ENCODE data around the gene STARD8. TPM values are rescaled to one million over a fixed set of nuclear protein-coding genes. Genes with fewer than 3 reads are reported as not detected.
A peak's percentile ranks its signal among the peaks of the same experiment; 100 is the strongest.
"Not testable (repeated sequence)": the region's sequence is repeated elsewhere in the genome, so short reads cannot be mapped to it uniquely, and the experiment has no call there.

The STARD8 gene
- total and polyA plus RNA-seq, 5 donors = 6.0 to 12.2 (median 10.2) TPM

- ATAC-seq (no peak), DNase-seq (no peak)
- Histone ChIP-seq H3K27ac (ENCODE audit: low read length) (no peak overlapping the region), H3K27me3 (ENCODE audit: control insufficient read depth, insufficient read depth) (no peaks in the 10 kb centered on the region), H3K9me3 (ENCODE audit: control insufficient read depth, low read length) (no peaks in the 10 kb centered on the region), H3K4me3 (ENCODE audit: low read length) (no peak overlapping the region), H3K4me1 (ENCODE audit: control insufficient read depth, insufficient read depth, low read length) (no peaks in the 10 kb centered on the region)
- intact Hi-C loops (cut with DNase I) = no loop called here
- WGBS = 73% methylated on average over 2 of the region's 2 CpGs
Measured at GRCh38 chrX:68633981-68634380, 13.5 kb upstream of the STARD8 start.

- Histone ChIP-seq H3K9me3 (ENCODE audit: control insufficient read depth, low read length) (no peaks in the 10 kb centered on the region), H3K27ac (ENCODE audit: low read length) (no peak overlapping the region), H3K4me3 (ENCODE audit: low read length) (no peak overlapping the region), H3K4me1 (ENCODE audit: control insufficient read depth, insufficient read depth, low read length) (no peaks in the 10 kb centered on the region), H3K27me3 (ENCODE audit: control insufficient read depth, insufficient read depth) (no peaks in the 10 kb centered on the region)
- intact Hi-C loops (cut with DNase I) = no loop called here
- 95% methylated on average over 2 of the region's 2 CpGs for WGBS
- no peak for DNase-seq
- no peak for ATAC-seq
Measured at GRCh38 chrX:68634649-68635227, 12.7 kb upstream of the STARD8 start.

- Histone ChIP-seq H3K4me1 (ENCODE audit: control insufficient read depth, insufficient read depth, low read length) (no peaks in the 10 kb centered on the region), H3K9me3 (ENCODE audit: control insufficient read depth, low read length) (no peaks in the 10 kb centered on the region), H3K27me3 (ENCODE audit: control insufficient read depth, insufficient read depth) (no peaks in the 10 kb centered on the region), H3K27ac (ENCODE audit: low read length) (no peak overlapping the region), H3K4me3 (ENCODE audit: low read length) (no peak overlapping the region)
- intact Hi-C loops (cut with DNase I) = no loop called here
- WGBS = 100% methylated on average over 2 of the region's 2 CpGs
- ATAC-seq = no peak
- DNase-seq = no peak
Measured at GRCh38 chrX:68640661-68641060, 6.8 kb upstream of the STARD8 start.

DNA sequence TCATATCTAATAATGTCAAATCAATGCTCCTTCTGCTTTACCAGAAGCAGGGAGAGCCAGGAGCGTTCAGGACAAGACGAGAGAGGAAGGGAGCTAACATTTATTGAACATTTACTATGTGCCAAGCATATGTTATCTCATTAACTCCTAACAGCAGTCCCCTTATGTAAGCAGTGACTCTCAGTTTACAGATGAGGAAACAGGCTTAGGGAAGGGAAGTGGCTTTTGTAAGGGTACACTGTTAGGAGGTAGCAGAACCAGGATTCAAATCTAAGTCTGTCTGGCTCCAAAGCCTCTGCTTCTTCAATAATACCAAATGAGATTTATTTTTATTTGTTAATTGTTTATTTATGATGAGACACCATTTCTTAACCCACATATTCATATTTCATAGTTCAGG is 2.6 kb upstream of the STARD8 start:
- Histone ChIP-seq H3K27ac (ENCODE audit: low read length) (no peak overlapping the region), H3K9me3 (ENCODE audit: control insufficient read depth, low read length) (no peaks in the 10 kb centered on the region), H3K4me3 (ENCODE audit: low read length) (no peak overlapping the region), H3K27me3 (ENCODE audit: control insufficient read depth, insufficient read depth) (no peaks in the 10 kb centered on the region), H3K4me1 (ENCODE audit: control insufficient read depth, insufficient read depth, low read length) (peaks cover 1% of the 10 kb centered on the region)
- DNase-seq (no peak), ATAC-seq (no peak)
- 91% methylated on average over 2 of the region's 2 CpGs for WGBS
- intact Hi-C loops (cut with DNase I) = no loop called here

- peak in 2 of 3 donors; percentile 64 to 69 for DNase-seq
- 72% methylated on average over 1 of the region's 1 CpG for WGBS
- ATAC-seq = no peak
Measured at GRCh38 chrX:68646421-68646820, 1.0 kb upstream of the STARD8 start.

GRCh38 chrX:68648960-68649359 is 1.5 kb downstream of the STARD8 start:
- intact Hi-C loops (cut with DNase I) = no loop called here
- no peak for ATAC-seq
- H3K9me3 ChIP-seq (ENCODE audit: control insufficient read depth, low read length) = no peaks in the 10 kb centered on the region
- 31% methylated on average over 5 of the region's 5 CpGs for WGBS
- H3K4me1 ChIP-seq (ENCODE audit: control insufficient read depth, insufficient read depth, low read length) = peaks cover 4% of the 10 kb centered on the region
- H3K27me3 ChIP-seq (ENCODE audit: control insufficient read depth, insufficient read depth) = no peaks in the 10 kb centered on the region
- no peak for DNase-seq
- no peak overlapping the region for H3K4me3 ChIP-seq (ENCODE audit: low read length)
- no peak overlapping the region for H3K27ac ChIP-seq (ENCODE audit: low read length)

More at GRCh38 chrX:68646421-68646820, 1.0 kb upstream of the STARD8 start:
- H3K9me3 ChIP-seq (ENCODE audit: control insufficient read depth, low read length) = no peaks in the 10 kb centered on the region
- no peak overlapping the region for H3K27ac ChIP-seq (ENCODE audit: low read length)
- no peak overlapping the region for H3K4me3 ChIP-seq (ENCODE audit: low read length)
- intact Hi-C loops (cut with DNase I) = no loop called here
- H3K27me3 ChIP-seq (ENCODE audit: control insufficient read depth, insufficient read depth) = no peaks in the 10 kb centered on the region
- peaks cover 1% of the 10 kb centered on the region for H3K4me1 ChIP-seq (ENCODE audit: control insufficient read depth, insufficient read depth, low read length)

DNA sequence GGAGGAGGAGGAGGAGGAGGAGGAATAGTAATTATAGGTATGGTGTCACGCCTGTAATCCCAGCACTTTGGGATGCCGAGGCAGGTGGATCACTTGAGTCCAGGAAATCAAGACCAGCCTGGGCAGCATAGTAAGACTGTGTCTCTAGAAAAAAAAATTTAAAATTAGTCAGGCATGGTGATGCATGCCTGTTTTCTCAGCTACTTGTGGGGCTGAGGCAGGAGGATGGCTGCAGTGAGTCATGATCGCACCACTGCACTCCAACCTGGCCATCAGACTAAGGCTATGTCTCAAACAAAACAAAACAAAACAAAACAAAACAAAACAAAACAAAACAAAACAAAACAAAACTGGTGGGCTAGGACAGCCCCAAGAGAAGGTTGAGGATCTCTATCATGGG is 3.0 kb downstream of the STARD8 start:
- WGBS = 95% methylated on average over 3 of the region's 3 CpGs
- intact Hi-C loops (cut with DNase I) = no loop called here

GRCh38 chrX:68651110-68651509 is 3.6 kb downstream of the STARD8 start:
- peaks cover 4% of the 10 kb centered on the region for H3K4me1 ChIP-seq (ENCODE audit: control insufficient read depth, insufficient read depth, low read length)
- no peaks in the 10 kb centered on the region for H3K27me3 ChIP-seq (ENCODE audit: control insufficient read depth, insufficient read depth)
- DNase-seq (no peak), ATAC-seq (no peak)
- no peak overlapping the region for H3K27ac ChIP-seq (ENCODE audit: low read length)
- 78% methylated on average over 7 of the region's 7 CpGs for WGBS
- intact Hi-C loops (cut with DNase I) = no loop called here
- H3K9me3 ChIP-seq (ENCODE audit: control insufficient read depth, low read length) = no peaks in the 10 kb centered on the region
- no peak overlapping the region for H3K4me3 ChIP-seq (ENCODE audit: low read length)

More for the DNA sequence above, 3.0 kb downstream of the STARD8 start:
- DNase-seq (no peak), ATAC-seq (no peak)
- Histone ChIP-seq H3K27me3 (ENCODE audit: control insufficient read depth, insufficient read depth) (no peaks in the 10 kb centered on the region), H3K27ac (ENCODE audit: low read length) (no peak overlapping the region), H3K4me1 (ENCODE audit: control insufficient read depth, insufficient read depth, low read length) (peaks cover 4% of the 10 kb centered on the region), H3K9me3 (ENCODE audit: control insufficient read depth, low read length) (no peaks in the 10 kb centered on the region), H3K4me3 (ENCODE audit: low read length) (no peak overlapping the region)

GRCh38 chrX:68652326-68653170 is 5.1 kb downstream of the STARD8 start:
- Histone ChIP-seq H3K27ac (ENCODE audit: low read length) (no peak overlapping the region), H3K4me3 (ENCODE audit: low read length) (no peak overlapping the region), H3K4me1 (ENCODE audit: control insufficient read depth, insufficient read depth, low read length) (peaks cover 4% of the 10 kb centered on the region), H3K9me3 (ENCODE audit: control insufficient read depth, low read length) (no peaks in the 10 kb centered on the region), H3K27me3 (ENCODE audit: control insufficient read depth, insufficient read depth) (no peaks in the 10 kb centered on the region)
- no peak for ATAC-seq
- 54% methylated on average over 6 of the region's 6 CpGs for WGBS
- intact Hi-C loops (cut with DNase I) = no loop called here
- DNase-seq = peak in 1 of 3 donors; percentile 60

DNA sequence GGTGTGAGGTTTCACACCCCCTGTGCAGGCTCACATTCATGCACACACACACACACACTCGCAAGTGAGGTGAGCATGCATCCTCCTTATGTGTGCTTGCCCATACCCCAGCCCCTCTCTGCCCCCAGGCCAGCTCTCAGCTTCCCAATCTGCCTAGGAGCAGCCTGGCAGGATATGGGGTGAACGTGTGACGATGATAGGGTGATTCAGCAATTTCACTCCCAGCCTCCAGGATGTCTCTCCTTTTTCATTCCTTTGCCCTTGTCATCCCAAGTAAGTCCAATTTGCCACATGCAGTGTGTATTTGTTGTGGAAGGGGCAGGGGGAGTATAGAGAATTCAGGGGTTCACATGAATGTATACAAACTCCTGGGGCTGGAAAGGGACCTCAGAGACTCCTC is 7.2 kb downstream of the STARD8 start:
- Histone ChIP-seq H3K4me1 (ENCODE audit: control insufficient read depth, insufficient read depth, low read length) (peaks cover 2% of the 10 kb centered on the region), H3K4me3 (ENCODE audit: low read length) (no peak overlapping the region), H3K9me3 (ENCODE audit: control insufficient read depth, low read length) (no peaks in the 10 kb centered on the region), H3K27me3 (ENCODE audit: control insufficient read depth, insufficient read depth) (no peaks in the 10 kb centered on the region), H3K27ac (ENCODE audit: low read length) (no peak overlapping the region)
- DNase-seq (no peak), ATAC-seq (no peak)
- WGBS = 90% methylated on average over 3 of the region's 3 CpGs
- intact Hi-C loops (cut with DNase I) = no loop called here

- 99% methylated on average over 4 of the region's 4 CpGs for WGBS
- H3K27ac ChIP-seq (ENCODE audit: low read length); H3K27me3 ChIP-seq (ENCODE audit: control insufficient read depth, insufficient read depth); H3K4me1 ChIP-seq (ENCODE audit: control insufficient read depth, insufficient read depth, low read length); H3K4me3 ChIP-seq (ENCODE audit: low read length); intact Hi-C loops (cut with DNase I); H3K9me3 ChIP-seq (ENCODE audit: control insufficient read depth, low read length); DNase-seq; ATAC-seq: not testable (repeated sequence)
Measured at GRCh38 chrX:68656473-68656872, 9.0 kb downstream of the STARD8 start.

All from right cardiac atrium (tissue), 5 donors.